SK-N-SH (cell line): ENCODE data around the gene DUSP16. TPM values are rescaled to one million over a fixed set of nuclear protein-coding genes. Genes with fewer than 3 reads are reported as not detected.

Experiments
- CTCF ChIA-PET: fragments of 300-600, 350-600 bp; formaldehyde crosslinking; extraction: SDS; loops from one replicate; lab custom pipeline; 2021; lab: Yijun Ruan, JAX
- POLR2A ChIA-PET: fragments of 350-600 bp; sonication (Branson Sonifier 250); formaldehyde crosslinking; extraction: SDS; loops from one replicate; lab custom pipeline; 2020; ENCODE audit warnings: antibody characterized with exemption, inconsistent platforms; lab: Yijun Ruan, JAX
- DNase-seq: peaks from one replicate; pipeline ENCODE4 v3.0.0; 2012
- H2AFZ ChIP-seq: fragments of 200-600 bp; sonication (generic); 2 replicates; pipeline ENCODE4 v1.8.1; 2016; ENCODE audit warnings: antibody characterized with exemption, mild to moderate bottlenecking, low read depth
- H3F3A ChIP-seq: fragments of 200-600 bp; sonication (generic); replicated peaks from 2 replicates; pipeline ENCODE3; 2016; ENCODE audit warnings: antibody characterized with exemption, mild to moderate bottlenecking; ENCODE audit not compliant: insufficient read depth
- H3K27ac ChIP-seq, 2 experiments: fragments of 200-500 bp in 1 of 2; fragments of 200-600 bp in 1 of 2; sonication (Bioruptor generic) in 1 of 2; sonication (generic), shearing (Covaris generic) in 1 of 2; 2 replicates each; pipeline versions ENCODE4 v1.5.1 to v1.6.1; 2014 to 2016; ENCODE audit warnings: low read depth in 2 of 2, inconsistent platforms in 1 of 2, low read length in 1 of 2, mild to moderate bottlenecking in 1 of 2, mixed read lengths in 1 of 2
- H3K27me3 ChIP-seq: fragments of 200-600 bp; sonication (generic), shearing (Covaris generic); 2 replicates; pipeline ENCODE4 v1.6.1; 2016; ENCODE audit warnings: mixed run types; ENCODE audit not compliant: insufficient read depth
- H3K36me3 ChIP-seq, 2 experiments: fragments of 200-500 bp in 1 of 2; fragments of 200-600 bp in 1 of 2; sonication (Bioruptor generic) in 1 of 2; sonication (generic) in 1 of 2; replicated peaks in 1 of 2; 2 replicates each; pipeline versions ENCODE3 to v1.5.1; 2014 to 2016; ENCODE audit warnings: low read length in 1 of 2, mild to moderate bottlenecking in 1 of 2; ENCODE audit not compliant: insufficient read depth in 2 of 2, control insufficient read depth in 1 of 2
- H3K4me1 ChIP-seq, 2 experiments: fragments of 200-500 bp in 1 of 2; fragments of 200-600 bp in 1 of 2; sonication (Bioruptor generic) in 1 of 2; sonication (generic), shearing (Covaris generic) in 1 of 2; 2 replicates each; pipeline versions ENCODE4 v1.5.1 to v1.6.1; 2014 to 2016; ENCODE audit warnings: low read depth in 1 of 2, low read length in 1 of 2, mixed run types in 1 of 2; ENCODE audit not compliant: insufficient read depth in 2 of 2, control insufficient read depth in 1 of 2
- H3K4me2 ChIP-seq: fragments of 200-600 bp; sonication (generic), shearing (Covaris generic); 2 replicates; pipeline ENCODE4 v1.6.1; 2017; ENCODE audit warnings: mixed run types
- H3K4me3 ChIP-seq, 2 experiments: fragments of 200-500 bp in 1 of 2; fragments of 200-600 bp in 1 of 2; sonication (Bioruptor generic) in 1 of 2; sonication (generic), shearing (Covaris generic) in 1 of 2; 2 replicates each; pipeline versions ENCODE4 v1.5.1 to v1.8.1; 2014 to 2016; ENCODE audit warnings: low read depth in 2 of 2, inconsistent platforms in 1 of 2, low read length in 1 of 2, mild to moderate bottlenecking in 1 of 2, mixed read lengths in 1 of 2, moderate library complexity in 1 of 2
- H3K79me2 ChIP-seq: fragments of 200-600 bp; sonication (generic); 2 replicates; pipeline ENCODE4 v1.8.1; 2017; ENCODE audit warnings: mild to moderate bottlenecking; ENCODE audit not compliant: insufficient read depth
- H3K9ac ChIP-seq: fragments of 200-600 bp; sonication (generic); 2 replicates; pipeline ENCODE4 v1.6.1; 2017; ENCODE audit warnings: mixed run types
- H3K9me2 ChIP-seq: fragments of 200-600 bp; sonication (generic); 2 replicates; pipeline ENCODE4 v1.6.1; 2017; ENCODE audit warnings: mixed run types
- H3K9me3 ChIP-seq: fragments of 200-600 bp; sonication (generic); 2 replicates; pipeline ENCODE4 v1.6.1; 2017; ENCODE audit warnings: mixed run types, mild to moderate bottlenecking, moderate library complexity
- H4K20me1 ChIP-seq: fragments of 200-600 bp; sonication (generic); 2 replicates; pipeline ENCODE4 v1.6.1; 2017; ENCODE audit warnings: mild to moderate bottlenecking, mixed run types; ENCODE audit not compliant: insufficient read depth
- CHD2 ChIP-seq: fragments of 150-350 bp; IDR thresholded peaks from 2 replicates; pipeline ENCODE4 v1.6.1; 2018; ENCODE audit warnings: low read length; ENCODE audit not compliant: partially characterized antibody
- GABPA ChIP-seq: IDR thresholded peaks from 2 replicates; pipeline ENCODE4 v1.4.0; 2012; ENCODE audit warnings: low read depth, mild to moderate bottlenecking
- GATA2 ChIP-seq: sonication (generic); formaldehyde crosslinking; IDR thresholded peaks from 2 replicates; pipeline ENCODE4 v1.5.0; 2020; ENCODE audit warnings: mild to moderate bottlenecking, missing genetic modification reagents
- JUND ChIP-seq: IDR thresholded peaks from 2 replicates; pipeline ENCODE4 v1.4.0; 2012
- RAD21 ChIP-seq: IDR thresholded peaks from 2 replicates; pipeline ENCODE4 v1.6.1; 2012; ENCODE audit warnings: mild to moderate bottlenecking, low read length
- RFX5 ChIP-seq: IDR thresholded peaks from 2 replicates; pipeline ENCODE4 v1.6.1; 2012; ENCODE audit warnings: mild to moderate bottlenecking, improper control_type of control experiment, low read length
- SIN3A ChIP-seq: IDR thresholded peaks from 2 replicates; pipeline ENCODE4 v1.6.1; 2012; ENCODE audit warnings: low read depth, mild to moderate bottlenecking, low read length, moderate library complexity, borderline replicate concordance
- WGBS: methylation state at CpG from one replicate; pipeline ENCODE4 v1.1.6; 2017; ENCODE audit warnings: low lambda C conversion rate; 5-methylcytosine and 5-hydroxymethylcytosine counted together
- polyA plus RNA-seq, 3 experiments: library from polyadenylated mRNA; depleted of rRNA; stranded (reverse); fragments of >200 nt; gene quantifications; 2 replicates each; pipeline ENCODE4 v1.2.3, GENCODE V29; 2012
- TF ChIP-seq, protein P1 (sequence below): fragments of 150-350 bp; IDR thresholded peaks from 2 replicates; pipeline ENCODE4 v1.6.1; 2016; ENCODE audit warnings: mild to moderate bottlenecking, low read depth, low read length
- TF ChIP-seq, protein P2 (sequence below): fragments of 150-350 bp; IDR thresholded peaks from 2 replicates; pipeline ENCODE4 v1.6.1; 2017; ENCODE audit warnings: antibody characterized with exemption, low read length, low read depth, borderline replicate concordance
- TF ChIP-seq, protein P3 (sequence below): IDR thresholded peaks from 2 replicates; pipeline ENCODE4 v1.4.0; 2012; ENCODE audit warnings: low read depth, borderline replicate concordance

DUSP16 gene
- polyA plus RNA-seq, 1 of the 3 experiments (the other 2 are of a cell fraction), result 7.1 TPM

DNA sequence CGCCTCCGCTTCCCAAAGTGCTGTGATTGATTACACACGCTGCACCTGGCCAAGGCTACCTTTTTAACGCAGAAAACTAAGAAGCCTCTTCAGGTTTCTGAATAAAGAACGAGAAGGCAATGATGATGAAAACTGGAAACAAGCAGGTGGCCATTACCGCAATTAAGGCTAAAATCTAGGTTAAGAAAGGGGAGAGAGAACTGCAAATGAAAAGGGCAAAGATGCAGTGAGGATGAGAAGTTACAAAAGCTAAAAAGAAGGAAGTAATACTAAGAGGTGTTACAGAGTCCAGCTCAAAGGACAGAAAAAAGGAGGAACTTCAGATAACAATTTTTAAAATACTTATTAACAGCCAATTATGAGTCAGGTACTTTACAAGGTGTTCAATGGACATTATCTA is 79.7 kb downstream of the DUSP16 start (continued):
- TF ChIP-seq, protein P1, sequence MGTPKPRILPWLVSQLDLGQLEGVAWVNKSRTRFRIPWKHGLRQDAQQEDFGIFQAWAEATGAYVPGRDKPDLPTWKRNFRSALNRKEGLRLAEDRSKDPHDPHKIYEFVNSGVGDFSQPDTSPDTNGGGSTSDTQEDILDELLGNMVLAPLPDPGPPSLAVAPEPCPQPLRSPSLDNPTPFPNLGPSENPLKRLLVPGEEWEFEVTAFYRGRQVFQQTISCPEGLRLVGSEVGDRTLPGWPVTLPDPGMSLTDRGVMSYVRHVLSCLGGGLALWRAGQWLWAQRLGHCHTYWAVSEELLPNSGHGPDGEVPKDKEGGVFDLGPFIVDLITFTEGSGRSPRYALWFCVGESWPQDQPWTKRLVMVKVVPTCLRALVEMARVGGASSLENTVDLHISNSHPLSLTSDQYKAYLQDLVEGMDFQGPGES, result no peak
- TF ChIP-seq GATA2 (CRISPR knock-in tag), result no peak
- TF ChIP-seq RFX5, result no peak
- TF ChIP-seq JUND, result no peak
- TF ChIP-seq, protein P2, sequence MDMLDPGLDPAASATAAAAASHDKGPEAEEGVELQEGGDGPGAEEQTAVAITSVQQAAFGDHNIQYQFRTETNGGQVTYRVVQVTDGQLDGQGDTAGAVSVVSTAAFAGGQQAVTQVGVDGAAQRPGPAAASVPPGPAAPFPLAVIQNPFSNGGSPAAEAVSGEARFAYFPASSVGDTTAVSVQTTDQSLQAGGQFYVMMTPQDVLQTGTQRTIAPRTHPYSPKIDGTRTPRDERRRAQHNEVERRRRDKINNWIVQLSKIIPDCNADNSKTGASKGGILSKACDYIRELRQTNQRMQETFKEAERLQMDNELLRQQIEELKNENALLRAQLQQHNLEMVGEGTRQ, result no peak

DNA sequence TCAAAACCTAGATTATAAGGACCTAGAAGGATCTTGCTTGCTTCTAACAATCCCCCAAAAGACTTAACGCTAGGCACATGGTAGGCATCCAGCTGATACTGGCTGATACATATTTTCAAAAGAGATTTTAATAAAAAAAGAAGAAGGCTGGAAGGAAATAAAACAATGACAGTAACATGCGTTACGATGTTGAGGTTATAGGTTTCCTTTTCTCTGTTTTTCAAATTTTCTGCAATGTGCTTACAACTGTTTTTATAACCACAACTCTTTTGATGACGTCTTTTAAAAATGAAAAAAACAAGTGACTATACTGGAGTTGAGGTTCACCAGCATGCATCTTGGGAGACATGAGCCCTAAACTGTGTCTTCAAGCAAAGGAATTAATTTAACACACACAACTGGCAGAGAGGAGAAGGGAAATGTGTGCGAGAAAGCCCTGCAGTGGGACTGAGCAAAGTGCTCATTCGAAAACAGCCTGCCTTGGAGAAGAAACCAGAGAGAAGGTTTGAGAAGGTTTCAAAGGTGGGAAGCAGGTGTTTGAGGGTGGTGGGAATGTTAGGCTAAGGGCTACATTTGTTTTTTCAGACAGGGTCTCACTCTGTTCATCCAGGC is 80.4 kb downstream of the DUSP16 start:
- WGBS, result 96% methylated on average over 6 of the region's 6 CpGs
- no peaks in the 10 kb centered on the region for H3K9me3 ChIP-seq
- POLR2A ChIA-PET, result no interaction called here

More for the DNA sequence above, 80.4 kb downstream of the DUSP16 start:
- Histone ChIP-seq H4K20me1 (no peaks in the 10 kb centered on the region), H3K9me2 (no peaks in the 10 kb centered on the region), H2AFZ (no peak overlapping the region), H3K27me3 (no peaks in the 10 kb centered on the region), H3K9ac (no peak overlapping the region), H3K27ac (no peak overlapping the region), H3K79me2 (peaks cover 19% of the 10 kb centered on the region), H3K36me3 (peaks cover 34 to 61% of the 10 kb centered on the region in 2 experiments), H3K4me2 (no peak overlapping the region), H3K4me1 (no peaks in the 10 kb centered on the region), H3F3A (peaks cover 6% of the 10 kb centered on the region), H3K4me3 (no peak overlapping the region)
- no peak for DNase-seq
- TF ChIP-seq, protein P2, result no peak
- TF ChIP-seq GATA2 (CRISPR knock-in tag) (no peak), SIN3A (no peak), GABPA (no peak), RAD21 (no peak), JUND (no peak), CHD2 (no peak)
- TF ChIP-seq, protein P3, sequence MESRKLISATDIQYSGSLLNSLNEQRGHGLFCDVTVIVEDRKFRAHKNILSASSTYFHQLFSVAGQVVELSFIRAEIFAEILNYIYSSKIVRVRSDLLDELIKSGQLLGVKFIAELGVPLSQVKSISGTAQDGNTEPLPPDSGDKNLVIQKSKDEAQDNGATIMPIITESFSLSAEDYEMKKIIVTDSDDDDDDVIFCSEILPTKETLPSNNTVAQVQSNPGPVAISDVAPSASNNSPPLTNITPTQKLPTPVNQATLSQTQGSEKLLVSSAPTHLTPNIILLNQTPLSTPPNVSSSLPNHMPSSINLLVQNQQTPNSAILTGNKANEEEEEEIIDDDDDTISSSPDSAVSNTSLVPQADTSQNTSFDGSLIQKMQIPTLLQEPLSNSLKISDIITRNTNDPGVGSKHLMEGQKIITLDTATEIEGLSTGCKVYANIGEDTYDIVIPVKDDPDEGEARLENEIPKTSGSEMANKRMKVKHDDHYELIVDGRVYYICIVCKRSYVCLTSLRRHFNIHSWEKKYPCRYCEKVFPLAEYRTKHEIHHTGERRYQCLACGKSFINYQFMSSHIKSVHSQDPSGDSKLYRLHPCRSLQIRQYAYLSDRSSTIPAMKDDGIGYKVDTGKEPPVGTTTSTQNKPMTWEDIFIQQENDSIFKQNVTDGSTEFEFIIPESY, result no peak
- CTCF ChIA-PET, result no interaction called here
